Duodenal mucosa (tissue), 2 donors: ENCODE results near the gene FAM83D.

Experiments
- H3K27ac ChIP-seq: one replicate; pipeline ENCODE4 v1.7.0; 2013; ENCODE audit warnings: low read depth, low read length
- H3K27me3 ChIP-seq, 2 donors: one replicate each; pipeline ENCODE4 v1.7.0; 2013; ENCODE audit warnings: low read length in 2 of 2, control low read depth in 1 of 2; ENCODE audit not compliant: insufficient read depth in 2 of 2, control insufficient read depth in 1 of 2
- H3K36me3 ChIP-seq, 2 donors: one replicate each; pipeline ENCODE4 v1.7.0; 2013; ENCODE audit warnings: low read length in 2 of 2, control low read depth in 1 of 2; ENCODE audit not compliant: insufficient read depth in 2 of 2, control insufficient read depth in 1 of 2
- H3K4me1 ChIP-seq, 2 donors: one replicate each; pipeline ENCODE4 v1.7.0; 2013; ENCODE audit warnings: low read length in 2 of 2, control low read depth in 1 of 2; ENCODE audit not compliant: insufficient read depth in 2 of 2, control insufficient read depth in 1 of 2
- H3K4me3 ChIP-seq, 2 donors: one replicate each; pipeline ENCODE4 v1.7.0; 2013; ENCODE audit warnings: low read length in 2 of 2, low read depth in 1 of 2
- H3K9ac ChIP-seq, 2 donors: one replicate each; pipeline ENCODE4 v1.7.0; 2013; ENCODE audit warnings: low read length in 2 of 2, low read depth in 1 of 2
- H3K9me3 ChIP-seq, 2 donors: one replicate each; pipeline ENCODE4 v1.7.0; 2013; ENCODE audit warnings: low read length in 2 of 2, control low read depth in 1 of 2; ENCODE audit not compliant: control insufficient read depth in 1 of 2

FAM83D gene

DNA sequence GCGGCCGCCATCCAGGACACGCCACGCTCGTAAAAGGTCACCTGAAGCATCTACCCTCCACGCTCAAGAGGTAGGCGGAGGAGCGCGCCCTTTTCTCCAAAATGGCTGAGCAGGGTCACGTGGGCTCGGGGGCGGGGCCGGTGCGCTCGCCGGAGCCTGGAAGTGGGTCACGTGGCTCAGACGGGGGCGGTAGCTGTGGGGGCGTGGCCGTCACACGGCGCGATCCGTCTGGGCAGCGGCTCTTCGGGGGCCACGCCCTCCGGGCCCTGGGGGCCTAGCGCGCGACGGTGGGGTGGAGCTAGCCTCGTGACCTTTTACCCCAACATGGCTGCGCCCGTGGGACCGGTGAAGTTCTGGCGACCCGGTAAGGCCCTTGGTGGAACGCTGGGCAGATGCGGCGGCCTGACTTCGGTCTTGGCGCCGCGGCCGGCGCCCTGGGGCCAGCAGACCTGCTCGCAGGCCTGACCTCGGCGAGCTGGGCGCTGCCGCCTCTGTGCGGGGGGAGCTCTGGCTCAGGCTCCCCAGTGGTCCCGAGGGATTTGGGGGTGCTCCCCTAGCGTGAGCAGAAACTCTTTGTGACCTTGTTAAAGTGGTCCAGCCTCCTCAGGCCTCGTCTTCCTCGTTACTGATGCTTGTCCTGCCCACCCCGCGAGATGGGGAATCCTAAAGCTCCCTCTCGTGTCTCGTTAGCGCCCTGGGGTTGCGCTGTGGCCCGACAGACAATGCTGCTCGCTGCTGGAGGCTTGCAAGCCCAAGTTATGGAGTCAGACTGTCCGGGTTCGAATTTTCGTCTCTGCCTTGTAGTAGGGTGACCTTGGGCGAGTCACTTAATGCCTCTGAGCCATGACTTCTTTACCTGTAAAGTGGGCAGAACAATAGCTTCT is 36.1 kb downstream of the FAM83D start, which contains the start of gene DHX35:
DHX35 (plus strand) TSS at position 301 of the 884 bp plus-strand sequence; CDS start at position 325, 24 bp downstream.
- Histone ChIP-seq H3K27me3 (no peaks in the 10 kb centered on the region), H3K9me3 (no peaks in the 10 kb centered on the region), H3K36me3 (no peaks in the 10 kb centered on the region), H3K4me1 (peaks cover 15 to 16% of the 10 kb centered on the region in 2 donors), H3K9ac (peak within 1 kb of the TSS; percentile 88 to 95), H3K27ac (peak within 1 kb of the TSS; percentile 59), H3K4me3 (peak within 1 kb of the TSS; percentile 97)

DNA sequence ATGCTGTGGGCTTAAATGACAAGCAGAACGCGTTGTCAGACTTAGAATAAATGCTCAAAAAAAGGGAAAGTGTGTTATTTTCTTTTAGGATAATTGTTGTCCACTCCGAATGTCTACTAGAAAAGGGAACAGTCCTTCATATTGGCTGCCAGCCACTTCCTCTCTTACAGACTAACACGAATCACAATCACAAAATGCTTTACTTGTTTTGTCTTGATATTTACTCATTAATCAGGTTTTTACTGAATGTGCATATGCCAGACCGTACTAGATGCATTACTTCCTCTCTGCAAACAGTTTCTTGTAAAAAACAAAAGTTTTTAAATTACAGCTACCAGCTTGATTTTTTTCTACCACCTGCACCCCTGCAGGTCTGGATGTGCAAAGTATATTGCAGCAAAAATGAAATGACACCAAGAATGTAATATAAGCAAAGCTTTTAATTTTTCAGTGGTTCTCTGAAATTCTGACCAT is 36.7 kb downstream of the FAM83D start:
- peaks cover 15 to 16% of the 10 kb centered on the region in 2 donors for H3K4me1 ChIP-seq
- peak overlapping the region; percentile 88 to 95 for H3K9ac ChIP-seq
- peak overlapping the region; percentile 97 for H3K4me3 ChIP-seq
- no peak overlapping the region for H3K27ac ChIP-seq
- no peaks in the 10 kb centered on the region for H3K36me3 ChIP-seq
- no peaks in the 10 kb centered on the region for H3K9me3 ChIP-seq
- H3K27me3 ChIP-seq = no peaks in the 10 kb centered on the region

DNA sequence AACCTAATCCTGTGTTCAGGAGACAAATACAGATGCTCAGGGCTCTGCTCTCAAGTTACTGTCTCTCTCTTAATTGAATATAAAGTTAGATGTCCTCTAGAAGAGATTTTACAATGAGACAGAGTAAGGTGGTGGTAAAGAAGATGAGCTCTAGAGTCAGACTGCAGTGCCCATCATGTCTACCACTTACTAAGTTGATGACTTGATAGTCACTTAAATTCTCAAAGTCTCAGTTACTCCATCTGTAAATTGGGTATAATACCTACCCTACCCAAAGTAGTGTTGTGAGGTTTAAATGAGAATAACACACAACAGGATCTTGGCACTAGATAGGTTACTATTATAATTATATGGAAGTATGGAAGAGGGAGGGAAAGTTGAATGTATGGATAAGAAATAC is 37.5 kb downstream of the FAM83D start:
- H3K4me1 ChIP-seq = peaks cover 15 to 16% of the 10 kb centered on the region in 2 donors

DNA sequence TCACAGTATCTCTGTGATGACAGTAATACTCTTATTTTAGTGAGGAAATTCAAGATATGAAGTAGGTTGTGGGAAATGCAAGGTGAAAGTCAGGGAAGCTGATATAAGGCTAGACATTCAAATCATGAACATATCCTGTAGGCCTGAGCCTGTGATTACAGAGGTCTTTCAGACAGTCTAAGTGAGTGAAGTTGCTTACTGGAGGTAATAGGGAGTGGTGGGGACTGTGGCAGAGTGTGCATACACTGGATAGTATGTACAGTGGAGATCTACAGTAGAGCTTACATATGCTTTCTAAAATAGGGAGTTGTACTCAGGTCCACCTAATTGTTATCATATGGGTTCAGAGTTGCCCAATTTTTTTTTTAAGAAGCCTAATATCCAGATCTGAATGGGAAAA is 39.0 kb downstream of the FAM83D start:
- no peak overlapping the region for H3K27ac ChIP-seq
- no peak overlapping the region for H3K9ac ChIP-seq
- no peaks in the 10 kb centered on the region for H3K9me3 ChIP-seq
- no peaks in the 10 kb centered on the region for H3K27me3 ChIP-seq
- peaks cover 2% of the 10 kb centered on the region in 2 donors for H3K36me3 ChIP-seq
- H3K4me3 ChIP-seq = no peak overlapping the region
- H3K4me1 ChIP-seq = peaks cover 27 to 30% of the 10 kb centered on the region in 2 donors

More for the DNA sequence above, 37.5 kb downstream of the FAM83D start:
- H3K9ac ChIP-seq = peak overlapping the region in 1 of 2 donors; percentile 88
- H3K27ac ChIP-seq = no peak overlapping the region
- peak overlapping the region in 1 of 2 donors; percentile 97 for H3K4me3 ChIP-seq
- peaks cover 0 to 2% of the 10 kb centered on the region in 2 donors for H3K36me3 ChIP-seq
- H3K27me3 ChIP-seq = no peaks in the 10 kb centered on the region
- H3K9me3 ChIP-seq = no peaks in the 10 kb centered on the region

DNA sequence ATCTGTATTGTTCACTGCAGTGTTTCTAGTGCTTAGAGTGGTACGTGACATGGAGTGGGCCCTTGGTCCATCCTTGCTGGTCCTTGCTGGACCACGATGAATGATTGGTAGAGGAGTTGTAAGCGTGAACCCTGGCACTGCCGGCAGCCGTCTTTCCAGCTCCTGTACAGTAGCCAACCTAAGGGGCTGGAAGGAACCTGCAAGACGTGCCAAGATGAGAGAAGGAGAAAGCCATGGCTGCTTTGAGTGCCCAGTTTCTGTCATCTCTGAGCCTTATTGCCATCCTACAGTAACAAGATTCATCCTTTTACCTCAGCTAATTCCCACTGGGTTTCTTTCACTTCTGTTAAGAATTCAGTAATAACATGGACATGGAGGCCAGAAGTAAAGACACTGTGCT is 41.9 kb downstream of the FAM83D start:
- Histone ChIP-seq H3K9me3 (no peaks in the 10 kb centered on the region), H3K9ac (no peak overlapping the region), H3K4me3 (no peak overlapping the region), H3K4me1 (peaks cover 14 to 24% of the 10 kb centered on the region in 2 donors), H3K27ac (no peak overlapping the region), H3K27me3 (no peaks in the 10 kb centered on the region), H3K36me3 (peaks cover 13 to 15% of the 10 kb centered on the region in 2 donors)

DNA sequence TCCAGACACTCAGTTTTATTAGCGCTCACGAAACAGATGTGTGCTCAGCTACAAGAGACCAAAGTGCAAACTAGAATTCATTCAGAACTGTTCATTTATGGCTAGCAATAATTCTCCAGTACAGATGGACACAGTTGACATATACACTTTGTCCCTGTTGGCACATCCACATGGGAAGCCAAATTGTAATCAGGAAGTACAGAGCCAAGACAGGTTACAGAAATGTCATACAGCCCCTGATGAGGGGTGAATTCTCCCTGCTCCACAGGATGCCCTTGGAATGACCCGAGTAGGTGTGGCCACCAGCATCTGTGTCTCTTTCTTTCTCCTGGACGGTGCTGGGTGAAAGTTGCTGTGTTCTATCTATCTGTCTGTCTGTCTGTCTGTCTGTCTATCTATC is 43.5 kb downstream of the FAM83D start:
- H3K27ac ChIP-seq = peak overlapping the region; percentile 3
- peaks cover 22 to 24% of the 10 kb centered on the region in 2 donors for H3K36me3 ChIP-seq
- no peak overlapping the region for H3K9ac ChIP-seq
- no peaks in the 10 kb centered on the region for H3K9me3 ChIP-seq
- H3K27me3 ChIP-seq = no peaks in the 10 kb centered on the region
- no peak overlapping the region for H3K4me3 ChIP-seq
- H3K4me1 ChIP-seq = peaks cover 12 to 19% of the 10 kb centered on the region in 2 donors

DNA sequence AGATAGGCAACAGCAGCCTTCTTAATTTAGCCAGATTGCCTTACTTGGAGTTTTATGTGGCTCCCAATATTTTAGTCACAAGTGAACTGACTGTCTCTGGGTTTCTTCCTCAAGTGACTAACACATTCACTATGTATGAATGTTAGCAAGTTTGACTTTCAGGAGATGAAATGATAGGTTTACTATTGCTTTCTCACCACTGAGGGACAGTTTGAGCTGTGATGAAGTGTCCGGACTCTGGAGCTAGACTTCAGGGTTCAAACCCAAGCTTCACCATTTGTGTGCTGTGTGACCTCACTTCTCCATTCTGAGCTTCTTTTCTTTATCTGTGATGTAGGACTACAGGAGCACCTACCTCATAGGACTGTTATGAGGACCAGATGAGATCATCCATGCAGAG is 44.1 kb downstream of the FAM83D start:
- Histone ChIP-seq H3K27ac (no peak overlapping the region), H3K9me3 (no peaks in the 10 kb centered on the region), H3K4me1 (peaks cover 12 to 19% of the 10 kb centered on the region in 2 donors), H3K4me3 (no peak overlapping the region), H3K27me3 (no peaks in the 10 kb centered on the region), H3K36me3 (peaks cover 22 to 29% of the 10 kb centered on the region in 2 donors), H3K9ac (no peak overlapping the region)

DNA sequence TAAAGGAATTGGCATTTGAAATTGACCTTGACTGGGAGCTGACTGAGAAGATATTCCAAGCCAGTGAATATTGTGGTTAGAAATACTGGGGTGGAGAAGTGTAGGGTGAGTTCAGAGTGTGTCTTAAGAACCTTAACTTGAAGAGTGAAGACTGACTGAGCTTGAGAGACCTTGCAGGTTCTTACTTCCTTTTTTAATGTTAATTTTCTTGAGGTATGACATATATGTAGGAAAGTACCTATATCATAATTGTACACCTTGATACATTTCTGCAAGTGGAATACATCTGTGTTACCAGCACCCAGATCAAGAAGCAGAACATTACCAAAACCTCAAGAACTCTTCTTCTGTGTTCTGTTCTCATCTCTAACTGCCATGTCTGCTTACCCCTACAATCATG is 46.9 kb downstream of the FAM83D start:
- Histone ChIP-seq H3K36me3 (peaks cover 22 to 36% of the 10 kb centered on the region in 2 donors), H3K27ac (no peak overlapping the region), H3K4me1 (peaks cover 12 to 19% of the 10 kb centered on the region in 2 donors), H3K27me3 (no peaks in the 10 kb centered on the region), H3K9ac (no peak overlapping the region), H3K4me3 (no peak overlapping the region), H3K9me3 (no peaks in the 10 kb centered on the region)

DNA sequence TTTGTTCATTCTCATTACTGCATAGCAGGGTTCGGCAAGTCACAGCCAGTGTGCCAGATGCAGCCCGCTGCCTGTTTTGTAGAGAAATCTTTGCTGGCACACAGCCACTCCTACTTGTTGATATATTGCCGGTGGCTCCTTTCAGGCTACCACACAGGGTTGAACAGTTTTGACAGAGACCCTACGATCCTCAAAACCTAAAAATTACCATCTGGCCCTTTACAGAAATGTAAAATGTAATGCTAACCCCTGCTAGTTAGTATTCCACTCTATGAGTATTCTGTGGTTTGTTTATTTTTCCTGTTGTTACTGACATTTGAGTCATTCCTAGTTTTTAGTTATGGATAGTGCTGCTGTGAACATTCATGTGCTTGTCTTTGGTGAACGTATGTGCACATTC is 47.4 kb downstream of the FAM83D start:
- Histone ChIP-seq H3K36me3 (peaks cover 22 to 37% of the 10 kb centered on the region in 2 donors), H3K4me1 (peaks cover 12 to 19% of the 10 kb centered on the region in 2 donors), H3K27ac (no peak overlapping the region), H3K9me3 (no peaks in the 10 kb centered on the region), H3K9ac (no peak overlapping the region), H3K27me3 (no peaks in the 10 kb centered on the region), H3K4me3 (no peak overlapping the region)

DNA sequence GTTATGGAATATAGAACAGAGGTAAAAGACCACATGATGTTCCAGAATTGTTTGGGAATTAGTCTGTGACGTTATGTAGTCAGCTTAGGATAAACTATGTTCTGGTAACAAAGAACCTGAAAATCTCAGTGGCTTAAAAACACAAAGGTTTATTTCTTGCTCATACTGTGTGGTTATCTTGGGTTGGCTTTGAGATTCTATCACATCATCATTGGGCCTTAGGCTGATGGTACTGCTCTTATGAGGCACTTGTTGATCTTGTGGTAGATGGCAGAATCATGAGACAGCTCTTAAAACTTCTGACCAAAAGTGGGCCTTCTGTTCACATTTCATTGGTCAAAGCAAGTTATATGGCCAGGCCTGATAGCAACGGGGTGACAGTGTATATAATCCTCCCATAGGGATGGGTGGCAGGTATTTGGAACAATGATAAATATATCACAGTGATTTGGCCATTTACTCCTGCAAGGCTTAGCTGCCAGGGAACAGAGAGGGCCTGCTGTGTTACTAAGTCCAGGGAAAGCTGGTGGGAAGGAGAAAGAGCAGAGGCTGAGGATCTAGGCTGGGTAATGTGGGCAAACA is 49.4 kb downstream of the FAM83D start:
- Histone ChIP-seq H3K27ac (no peak overlapping the region), H3K4me1 (peaks cover 0 to 1% of the 10 kb centered on the region in 2 donors), H3K27me3 (no peaks in the 10 kb centered on the region), H3K9me3 (no peaks in the 10 kb centered on the region), H3K4me3 (no peak overlapping the region), H3K9ac (no peak overlapping the region), H3K36me3 (peaks cover 16 to 37% of the 10 kb centered on the region in 2 donors)
